Occipital lobe (tissue), 2 donors: Measurements from ENCODE around the gene PDE4B. TPM values are rescaled to one million over a fixed set of nuclear protein-coding genes. Genes with fewer than 3 reads are reported as not detected.

Experiments used
- DNase-seq: peaks from one replicate; lab custom pipeline; 2025; lab: John Stamatoyannopoulos, UW
- total RNA-seq: library from RNA; depleted of rRNA; stranded (reverse); fragments of >200 nt; gene quantifications from one replicate; pipeline ENCODE4 v1.2.3, GENCODE V29; 2014

The PDE4B gene
- total RNA-seq, 1 donor from 2014 or later: 77.8 TPM

DNA sequence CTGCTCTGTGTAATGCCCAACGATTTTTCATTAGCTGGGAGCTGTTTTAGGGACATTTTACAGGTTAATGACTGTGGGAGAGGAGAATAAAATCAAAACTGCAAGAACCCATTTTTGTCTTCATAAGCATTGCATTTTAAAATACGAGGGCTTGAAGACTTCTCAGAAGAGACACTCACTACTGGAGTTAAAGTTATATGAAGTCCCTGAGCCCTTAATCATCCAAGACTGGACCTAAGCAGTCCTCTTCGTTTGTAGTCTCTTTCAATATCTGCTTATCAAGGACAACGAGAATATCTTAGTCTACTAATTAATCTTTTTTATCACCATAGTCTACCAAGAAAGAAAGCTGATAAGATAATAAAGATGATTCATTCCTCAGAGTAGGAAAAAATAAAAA, 564.3 kb downstream of the PDE4B start:
- no peak for DNase-seq

DNA sequence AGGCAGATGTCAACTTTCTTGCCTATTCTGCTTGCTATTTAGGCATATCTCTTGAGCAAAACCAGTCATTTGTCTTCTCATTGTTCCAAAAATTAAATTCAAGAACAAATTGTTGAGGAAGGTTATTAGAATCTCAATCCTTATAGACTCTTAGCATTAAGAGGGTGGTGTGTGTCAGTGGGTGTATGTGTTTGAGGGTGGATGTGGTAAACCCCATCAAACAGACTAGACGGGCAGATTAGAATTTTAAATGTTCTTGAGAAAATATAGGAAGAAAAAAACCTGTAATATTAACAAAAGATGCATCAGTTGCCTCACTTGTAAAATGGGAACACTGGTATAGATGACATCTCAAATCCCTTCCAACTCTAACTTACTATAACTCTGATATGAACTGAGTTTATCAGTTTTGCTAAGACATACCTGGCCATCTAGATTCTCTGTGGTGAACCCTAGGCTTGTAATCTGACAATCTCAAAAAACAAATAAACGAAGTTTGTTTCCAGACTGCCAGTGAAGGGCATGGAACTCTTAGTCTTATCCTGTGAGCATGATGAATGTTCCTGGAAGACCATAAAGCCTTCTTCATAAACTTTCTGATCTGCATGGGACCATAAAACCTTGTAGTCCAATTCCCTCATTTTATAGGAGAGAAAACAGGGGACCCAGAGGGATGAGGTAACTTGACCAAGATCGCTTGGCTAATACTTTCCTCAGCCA, 564.9 kb downstream of the PDE4B start:
- DNase-seq: no peak

DNA sequence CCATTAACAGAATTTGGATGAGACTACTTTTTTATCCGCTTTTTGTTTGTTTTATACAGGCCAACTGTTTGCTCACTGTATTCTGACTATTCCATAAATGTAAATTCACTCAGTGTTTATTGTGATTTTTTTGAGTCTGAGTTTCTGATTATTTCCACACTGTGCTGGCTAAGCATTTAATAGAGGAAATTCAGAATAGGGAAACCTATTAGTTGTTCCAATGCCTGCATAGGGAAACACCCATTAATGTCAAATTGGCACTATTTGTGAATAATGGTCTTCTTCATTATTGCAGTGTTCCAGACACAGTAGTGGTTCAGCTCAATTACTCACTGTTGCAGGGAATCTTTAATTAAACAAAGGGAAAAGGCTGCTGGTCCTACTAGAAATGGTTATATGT, 566.6 kb downstream of the PDE4B start:
- DNase-seq: no peak

DNA sequence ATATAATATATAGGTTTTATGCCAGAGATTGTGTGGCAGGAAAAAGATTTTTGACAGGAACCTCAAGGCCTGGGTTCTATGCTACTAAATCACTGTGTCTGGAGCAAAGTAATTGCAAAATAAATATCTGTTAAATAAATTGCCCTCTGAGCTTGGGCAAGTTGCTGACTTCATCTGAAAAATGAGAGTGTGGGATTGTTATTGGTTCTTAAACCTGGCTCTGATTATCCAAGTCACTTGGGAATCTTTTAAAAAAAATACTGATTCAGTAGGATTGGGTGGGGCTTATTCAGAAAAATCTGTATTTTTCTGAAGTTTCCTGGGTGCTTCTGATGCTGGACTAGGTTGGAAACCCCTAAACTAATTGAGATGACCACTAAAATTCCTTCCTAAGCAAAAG, 567.1 kb downstream of the PDE4B start:
- DNase-seq: no peak

DNA sequence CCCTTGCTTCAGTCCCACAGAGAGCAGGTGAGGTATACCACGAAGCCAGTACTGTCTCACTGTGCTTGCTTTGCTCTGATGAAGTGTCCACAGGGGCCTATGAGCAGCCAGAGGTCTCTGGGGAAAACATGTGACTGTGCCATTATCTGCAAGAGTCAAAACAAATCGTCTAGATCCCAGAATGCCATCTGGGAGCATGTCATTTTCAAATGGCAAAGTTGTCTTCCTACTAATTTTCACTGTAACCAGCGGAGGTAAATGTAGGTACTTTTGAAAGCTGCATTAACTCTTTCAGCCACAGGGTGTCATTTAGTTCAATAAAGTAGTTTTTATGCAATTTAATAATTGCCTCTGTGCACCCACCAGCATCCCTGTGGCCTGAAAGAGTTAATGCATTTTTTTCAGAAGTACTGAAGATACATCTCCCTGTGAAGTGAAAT, 567.6 kb downstream of the PDE4B start:
- DNase-seq: no peak

DNA sequence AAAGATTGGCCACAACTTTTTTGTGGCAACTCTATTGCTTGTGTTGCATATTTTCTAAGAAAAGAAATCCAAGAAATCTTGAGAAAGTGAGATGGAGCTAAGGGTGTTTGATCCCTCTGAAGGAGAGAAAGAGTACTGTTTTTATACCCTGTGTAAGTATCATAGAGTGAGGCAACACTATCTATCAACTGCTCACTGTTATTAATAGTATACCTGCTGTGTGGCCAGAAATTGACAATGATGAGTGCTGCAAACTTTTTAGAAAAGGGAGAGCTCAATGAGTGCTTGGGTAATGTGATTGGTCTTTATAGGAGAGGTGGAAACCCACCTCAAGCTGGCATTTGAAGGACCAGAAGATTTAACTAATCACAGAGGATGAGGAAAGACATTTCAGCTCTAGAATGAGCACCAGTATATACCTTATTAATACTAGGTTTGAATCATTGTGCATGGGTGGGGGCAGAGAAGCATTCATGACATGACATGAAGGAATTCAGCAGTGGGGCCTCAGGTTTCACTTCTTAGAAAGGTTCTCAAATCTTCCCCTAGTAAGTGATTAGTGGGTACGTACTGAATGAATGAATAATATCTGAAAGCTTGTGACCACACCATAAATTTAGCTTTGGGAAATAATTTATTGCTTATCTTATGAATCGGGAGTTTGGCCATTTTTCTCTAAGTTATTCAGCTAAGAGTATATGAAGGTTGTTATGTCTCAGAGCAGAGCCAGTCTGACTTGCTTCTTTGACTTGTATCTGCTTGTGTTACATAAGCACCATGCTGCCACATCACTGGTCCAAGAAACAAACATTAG, 572.1 kb downstream of the PDE4B start:
- no peak for DNase-seq

DNA sequence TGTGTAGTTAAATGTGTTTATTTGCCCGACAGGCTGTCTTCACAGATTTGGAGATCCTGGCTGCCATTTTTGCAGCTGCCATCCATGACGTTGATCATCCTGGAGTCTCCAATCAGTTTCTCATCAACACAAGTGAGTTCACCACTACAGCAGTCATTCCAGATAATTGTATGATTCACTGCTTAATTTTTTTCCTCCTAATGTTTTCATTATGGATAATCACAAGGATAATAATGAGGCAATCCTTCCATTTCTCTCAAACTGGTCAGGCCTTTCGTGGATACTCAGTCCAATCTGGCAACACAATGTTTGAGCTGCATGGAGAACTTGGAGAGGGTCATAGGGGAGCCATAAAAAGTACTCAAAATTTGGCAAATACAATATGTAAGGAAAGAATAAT, 572.9 kb downstream of the PDE4B start:
- DNase-seq: no peak

DNA sequence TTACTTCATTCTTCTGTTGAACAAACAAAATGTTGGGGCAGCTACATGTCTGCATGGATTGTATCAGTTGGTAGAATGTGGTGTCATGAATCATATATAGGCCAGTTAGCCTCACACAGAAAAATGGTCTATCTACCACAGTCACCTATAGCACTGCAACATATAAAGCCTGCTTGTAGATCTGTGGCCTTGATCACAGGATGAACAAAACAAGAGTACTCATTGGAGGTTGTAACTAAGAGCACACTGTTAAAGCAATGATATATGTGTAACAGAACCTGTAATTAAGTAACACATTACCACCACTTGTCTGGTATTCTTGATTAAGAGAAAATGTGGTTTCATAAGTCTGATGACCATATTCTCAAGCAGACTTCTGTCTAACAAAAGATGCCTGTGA, 573.9 kb downstream of the PDE4B start:
- DNase-seq: no peak

DNA sequence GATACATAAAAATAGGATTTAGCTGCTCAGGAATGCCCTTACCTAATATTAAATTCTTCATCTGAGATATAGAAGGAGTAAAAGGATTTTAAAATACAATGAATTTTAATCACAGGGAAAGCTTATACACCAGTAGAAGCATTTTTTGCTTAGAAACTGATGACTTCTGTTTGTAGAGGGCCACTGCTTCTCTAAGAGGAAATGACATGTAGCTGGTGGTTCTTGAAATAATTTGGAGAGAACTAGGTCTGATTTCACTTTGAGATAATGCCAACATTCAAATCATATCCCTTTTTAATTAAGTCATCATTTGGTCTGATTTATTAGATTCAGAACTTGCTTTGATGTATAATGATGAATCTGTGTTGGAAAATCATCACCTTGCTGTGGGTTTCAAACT, 574.7 kb downstream of the PDE4B start:
- DNase-seq: no peak

DNA sequence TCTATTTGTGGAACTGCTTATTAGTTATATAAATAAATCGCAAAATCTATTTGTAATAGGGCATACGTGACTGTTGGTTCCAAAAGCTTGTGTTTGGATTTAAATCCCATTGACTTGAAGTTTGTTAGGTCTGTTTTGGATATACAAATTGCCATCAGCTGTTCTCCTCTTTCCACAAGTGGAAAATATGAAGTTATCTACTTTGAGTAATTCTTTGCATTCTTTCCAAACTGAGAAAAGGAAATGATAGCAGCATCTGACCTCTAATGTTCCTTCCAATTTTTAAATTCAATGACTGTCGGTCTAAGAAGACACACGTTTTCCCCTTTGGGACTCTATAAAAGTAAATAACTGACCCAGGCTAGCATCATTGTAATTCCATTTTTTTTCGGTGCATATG, 575.6 kb downstream of the PDE4B start:
- no peak for DNase-seq

DNA sequence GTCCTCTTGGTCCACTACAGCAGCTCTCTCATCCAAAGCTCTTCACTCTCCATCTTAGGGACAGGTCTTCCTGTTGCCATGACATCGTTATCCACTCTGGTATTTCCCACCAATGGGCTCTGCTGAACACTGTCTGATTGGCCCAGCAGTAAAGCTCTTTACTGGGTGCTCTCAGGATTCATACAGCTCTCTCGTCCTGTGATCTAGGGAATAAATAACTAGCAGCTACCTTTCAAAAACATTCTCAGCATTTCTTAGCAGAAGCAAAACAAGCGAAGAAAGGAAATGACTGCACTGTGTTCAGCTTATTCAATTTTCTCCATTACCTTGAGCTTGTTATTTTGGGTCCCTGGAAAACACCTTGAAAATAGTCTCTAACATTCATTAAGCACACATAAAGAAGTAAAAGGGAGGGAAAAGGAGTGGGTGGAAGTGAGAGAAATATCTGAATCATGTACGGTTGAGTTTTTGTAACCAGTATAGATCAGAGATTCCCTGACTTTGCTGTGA, 577.8 kb downstream of the PDE4B start:
- DNase-seq: no peak

DNA sequence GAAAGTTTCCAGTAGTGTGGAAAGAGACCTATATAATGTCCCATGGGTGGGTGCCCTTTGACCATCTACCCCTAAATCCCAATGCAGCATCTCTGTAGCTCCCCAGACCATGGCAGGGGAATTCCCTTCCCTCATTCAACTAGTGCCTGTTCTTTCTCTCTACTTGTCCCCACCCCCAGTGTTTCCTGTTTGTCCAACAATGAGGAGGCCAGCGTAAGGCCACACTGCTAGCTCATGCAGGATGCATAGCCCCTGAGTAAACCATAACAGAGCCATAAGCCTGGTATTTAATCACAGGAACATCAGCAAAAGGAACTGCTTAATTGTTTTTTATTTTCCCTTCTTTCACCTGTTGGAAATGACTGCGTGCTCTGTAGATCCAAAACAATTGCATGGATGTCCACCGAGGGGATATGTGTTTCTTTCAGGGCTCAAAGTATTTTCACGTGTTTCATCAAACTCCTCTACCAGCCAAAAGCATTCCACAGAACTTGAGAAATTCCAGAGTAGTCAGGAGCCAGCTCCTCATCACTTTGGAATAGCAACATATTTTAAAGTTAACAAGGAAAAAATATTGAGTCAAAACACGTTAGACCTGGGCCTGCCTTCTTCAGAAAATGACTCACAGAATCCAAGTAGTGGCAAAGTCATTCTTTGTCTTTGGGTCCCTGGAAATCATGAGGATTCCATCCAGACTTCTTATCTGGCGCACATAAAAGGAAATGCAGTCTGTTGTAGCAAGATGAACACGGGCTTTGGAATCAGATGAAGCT, 578.7 kb downstream of the PDE4B start:
- no peak for DNase-seq

DNA sequence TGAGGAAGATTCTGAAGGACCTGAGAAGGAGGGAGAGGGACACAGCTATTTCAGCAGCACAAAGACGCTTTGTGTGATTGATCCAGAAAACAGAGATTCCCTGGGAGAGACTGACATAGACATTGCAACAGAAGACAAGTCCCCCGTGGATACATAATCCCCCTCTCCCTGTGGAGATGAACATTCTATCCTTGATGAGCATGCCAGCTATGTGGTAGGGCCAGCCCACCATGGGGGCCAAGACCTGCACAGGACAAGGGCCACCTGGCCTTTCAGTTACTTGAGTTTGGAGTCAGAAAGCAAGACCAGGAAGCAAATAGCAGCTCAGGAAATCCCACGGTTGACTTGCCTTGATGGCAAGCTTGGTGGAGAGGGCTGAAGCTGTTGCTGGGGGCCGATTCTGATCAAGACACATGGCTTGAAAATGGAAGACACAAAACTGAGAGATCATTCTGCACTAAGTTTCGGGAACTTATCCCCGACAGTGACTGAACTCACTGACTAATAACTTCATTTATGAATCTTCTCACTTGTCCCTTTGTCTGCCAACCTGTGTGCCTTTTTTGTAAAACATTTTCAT, 579.9 kb downstream of the PDE4B start:
- DNase-seq: no peak

DNA sequence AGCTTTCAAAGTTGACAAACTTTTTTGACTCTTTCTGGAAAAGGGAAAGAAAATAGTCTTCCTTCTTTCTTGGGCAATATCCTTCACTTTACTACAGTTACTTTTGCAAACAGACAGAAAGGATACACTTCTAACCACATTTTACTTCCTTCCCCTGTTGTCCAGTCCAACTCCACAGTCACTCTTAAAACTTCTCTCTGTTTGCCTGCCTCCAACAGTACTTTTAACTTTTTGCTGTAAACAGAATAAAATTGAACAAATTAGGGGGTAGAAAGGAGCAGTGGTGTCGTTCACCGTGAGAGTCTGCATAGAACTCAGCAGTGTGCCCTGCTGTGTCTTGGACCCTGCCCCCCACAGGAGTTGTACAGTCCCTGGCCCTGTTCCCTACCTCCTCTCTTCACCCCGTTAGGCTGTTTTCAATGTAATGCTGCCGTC, 580.5 kb downstream of the PDE4B start:
- DNase-seq: no peak

DNA sequence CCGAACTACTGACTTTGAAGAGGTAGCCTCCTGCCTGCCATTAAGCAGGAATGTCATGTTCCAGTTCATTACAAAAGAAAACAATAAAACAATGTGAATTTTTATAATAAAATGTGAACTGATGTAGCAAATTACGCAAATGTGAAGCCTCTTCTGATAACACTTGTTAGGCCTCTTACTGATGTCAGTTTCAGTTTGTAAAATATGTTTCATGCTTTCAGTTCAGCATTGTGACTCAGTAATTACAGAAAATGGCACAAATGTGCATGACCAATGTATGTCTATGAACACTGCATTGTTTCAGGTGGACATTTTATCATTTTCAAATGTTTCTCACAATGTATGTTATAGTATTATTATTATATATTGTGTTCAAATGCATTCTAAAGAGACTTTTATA, 581.5 kb downstream of the PDE4B start:
- no peak for DNase-seq

DNA sequence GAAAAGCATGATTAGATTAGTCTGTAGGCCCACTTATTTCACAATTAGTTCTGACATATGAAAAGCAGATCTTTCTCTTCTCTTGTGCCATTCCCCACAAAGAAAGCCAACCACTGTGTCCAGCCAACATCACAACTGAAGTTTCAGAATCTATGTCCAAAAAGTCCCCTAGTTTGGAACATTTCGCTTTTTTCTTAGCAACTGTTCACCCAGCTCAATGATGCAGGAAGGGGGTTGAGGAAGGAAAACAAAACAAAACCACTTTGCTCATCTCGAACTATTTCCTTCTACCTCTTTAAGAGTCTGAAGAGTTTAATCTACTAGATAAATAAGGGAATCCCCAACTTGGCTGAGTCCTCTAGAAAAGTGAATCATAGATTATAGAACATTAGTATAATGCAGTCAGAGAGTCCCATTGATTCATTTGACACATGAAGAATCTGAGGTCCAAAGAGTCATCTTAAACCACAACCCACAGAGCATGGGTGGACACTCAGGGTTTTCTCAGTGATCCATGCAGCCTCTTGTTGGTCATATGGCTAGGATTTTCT, 581.9 kb downstream of the PDE4B start:
- no peak for DNase-seq

DNA sequence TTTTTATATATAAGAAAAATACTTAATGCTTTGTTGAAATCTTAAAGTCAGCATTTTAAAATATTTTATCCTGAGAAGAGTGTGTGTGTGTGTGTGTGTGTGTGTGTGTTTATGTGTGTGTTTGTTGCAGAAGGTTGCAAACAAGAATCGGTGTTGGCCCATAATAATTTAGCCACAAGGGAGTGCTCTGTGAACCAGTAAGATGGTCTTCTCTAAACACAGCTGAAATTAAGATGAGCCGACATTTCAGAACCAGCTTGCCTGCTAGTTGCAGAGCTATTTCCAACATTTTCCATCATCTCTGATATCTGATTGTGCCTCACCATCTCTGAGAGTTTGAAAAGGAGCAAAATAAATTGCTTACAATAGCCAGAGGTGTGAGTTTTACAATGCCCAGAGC, 582.4 kb downstream of the PDE4B start:
- no peak for DNase-seq

DNA sequence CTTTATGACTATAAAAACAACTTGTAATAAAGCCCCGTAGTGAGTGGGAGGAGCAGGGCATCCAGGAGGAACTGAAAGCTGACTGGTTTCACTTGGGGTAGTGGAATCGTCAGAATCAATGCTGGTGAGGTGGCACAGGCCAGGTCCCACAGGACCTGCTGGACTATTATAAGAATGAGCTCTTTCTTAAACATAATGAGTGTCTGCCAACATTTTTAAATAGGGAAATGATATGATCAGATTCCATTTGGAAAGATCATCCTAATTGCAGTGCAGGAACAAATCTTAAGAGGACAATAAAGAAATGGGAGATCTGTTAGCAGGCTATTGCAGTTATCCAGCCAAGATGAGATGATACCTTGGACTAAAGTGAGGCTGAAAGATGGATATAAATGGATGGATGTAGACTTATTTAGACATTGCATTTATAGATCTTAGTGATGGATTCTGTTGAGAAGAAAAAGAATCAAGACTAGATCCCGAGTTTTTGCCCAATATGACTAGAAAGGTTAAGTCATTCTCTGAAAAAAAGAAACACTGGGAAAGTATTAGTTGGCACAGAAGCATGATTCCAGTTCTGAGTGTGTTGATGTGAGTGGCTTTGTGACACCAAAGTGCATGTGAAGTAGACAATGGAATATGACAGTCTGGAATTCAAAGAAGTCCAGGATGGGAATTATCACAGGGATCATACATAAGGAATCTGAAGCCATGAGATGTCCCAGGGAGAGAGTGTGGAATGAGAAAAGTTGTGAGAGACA, 587.9 kb downstream of the PDE4B start:
- no peak for DNase-seq

DNA sequence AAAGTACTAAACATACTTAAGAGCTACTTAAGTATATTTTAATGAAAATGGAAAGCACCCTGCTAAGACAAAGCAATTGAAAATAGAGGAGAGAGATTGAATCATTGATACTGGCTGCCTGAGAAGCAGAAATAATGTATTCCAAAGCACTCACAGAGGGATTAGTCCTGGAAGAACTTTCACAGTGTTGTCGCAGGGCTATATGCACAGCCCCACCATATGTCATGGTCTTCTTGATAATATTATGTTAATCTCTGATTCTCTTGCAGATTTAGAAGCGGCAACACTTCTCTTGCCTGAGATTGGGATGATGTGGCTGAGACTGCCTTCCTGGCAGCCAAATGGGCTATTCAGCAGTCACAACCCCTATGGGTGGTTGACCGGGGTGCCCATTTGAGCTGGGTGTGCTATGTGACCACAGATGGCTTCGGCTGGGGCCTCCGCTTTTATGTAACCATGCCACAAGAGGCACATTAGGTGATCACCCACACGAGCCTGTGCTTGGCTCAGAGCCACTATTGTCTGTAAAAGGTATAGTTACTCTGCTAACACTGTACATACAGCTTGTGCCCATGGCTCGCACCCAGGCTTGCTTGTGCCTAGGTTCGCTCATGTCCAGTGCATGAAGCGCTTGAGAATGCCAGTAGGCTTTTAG, 589.1 kb downstream of the PDE4B start:
- DNase-seq: no peak

DNA sequence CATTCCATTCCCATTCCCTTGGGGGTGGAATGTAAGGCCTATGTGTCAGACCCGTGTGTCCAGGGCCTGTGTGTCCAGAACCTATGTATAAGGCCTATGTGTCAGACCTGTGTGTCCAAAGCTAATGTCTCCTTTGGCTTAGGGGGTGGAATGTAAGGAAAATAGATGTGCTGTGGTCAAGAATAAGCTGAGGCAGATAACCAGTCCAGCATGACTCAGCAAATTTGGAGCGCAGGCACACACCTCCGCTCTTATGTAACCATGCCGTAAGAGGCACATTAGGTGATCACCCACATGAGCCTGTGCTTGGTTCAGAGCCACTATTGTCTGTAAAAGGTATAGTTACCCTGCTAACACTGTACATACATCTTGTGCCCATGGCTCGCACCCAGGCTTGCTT, 590.5 kb downstream of the PDE4B start:
- DNase-seq: no peak
